Activated CD4-positive, alpha-beta T cell treated with anti-CD3 and anti-CD28 coated beads for 24 hours (primary cell): ENCODE measurements around the gene PTPN21.
A peak's percentile ranks its signal among the peaks of the same experiment; 100 is the strongest.

Source experiments
- DNase-seq, 2 donors: peaks; one replicate each; pipeline ENCODE4 v3.0.0-alpha.2; 2020; ENCODE audit warnings: low read depth in 2 of 2

The PTPN21 gene

DNA sequence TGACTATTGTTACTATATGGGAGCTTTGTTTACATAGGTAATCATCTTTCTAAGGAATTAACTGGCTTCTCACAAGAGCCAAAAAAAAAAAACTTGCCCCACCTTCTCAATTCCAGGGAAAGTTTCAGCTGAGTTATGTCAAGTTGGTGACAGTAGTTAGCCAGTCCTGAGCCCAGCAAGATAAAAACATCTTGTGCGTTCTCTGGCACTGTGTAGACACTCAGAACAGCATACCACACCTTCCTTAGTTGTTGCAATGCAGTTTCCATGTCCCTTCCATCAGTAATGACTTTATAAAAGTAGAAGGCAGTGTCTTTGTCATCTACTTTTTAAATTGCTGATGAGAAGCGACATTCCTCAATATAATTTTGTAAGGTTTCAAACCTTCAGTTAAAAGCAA lies 50.2 kb downstream of the PTPN21 start:
- DNase-seq = no peak

- DNase-seq = no peak
Observed at GRCh38 chr14:88503754-88504406, 50.9 kb downstream of the PTPN21 start.

DNA sequence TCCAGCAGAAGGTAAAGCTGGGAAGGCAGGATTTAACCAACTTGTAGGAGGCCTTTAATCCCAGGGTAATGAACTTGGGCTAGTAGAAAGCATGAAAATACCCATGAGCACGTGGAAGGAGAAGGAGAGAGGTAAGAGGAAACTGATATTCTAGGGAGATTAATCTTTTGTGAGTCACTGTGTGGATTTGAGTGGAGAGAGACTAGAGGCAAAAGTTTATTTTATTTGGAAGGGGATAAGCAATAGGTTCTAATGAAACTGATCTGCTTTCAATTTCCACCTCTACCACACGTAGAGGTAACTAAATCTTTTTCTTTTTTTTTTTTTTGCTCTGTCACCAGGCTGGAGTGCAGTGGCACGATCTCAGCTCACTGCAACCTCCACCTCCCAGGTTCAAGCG lies 52.1 kb downstream of the PTPN21 start:
- DNase-seq = no peak

- no peak for DNase-seq
Observed at GRCh38 chr14:88500611-88501010, 54.2 kb downstream of the PTPN21 start.

GRCh38 chr14:88499225-88499624 lies 55.6 kb downstream of the PTPN21 start:
- no peak for DNase-seq

DNA sequence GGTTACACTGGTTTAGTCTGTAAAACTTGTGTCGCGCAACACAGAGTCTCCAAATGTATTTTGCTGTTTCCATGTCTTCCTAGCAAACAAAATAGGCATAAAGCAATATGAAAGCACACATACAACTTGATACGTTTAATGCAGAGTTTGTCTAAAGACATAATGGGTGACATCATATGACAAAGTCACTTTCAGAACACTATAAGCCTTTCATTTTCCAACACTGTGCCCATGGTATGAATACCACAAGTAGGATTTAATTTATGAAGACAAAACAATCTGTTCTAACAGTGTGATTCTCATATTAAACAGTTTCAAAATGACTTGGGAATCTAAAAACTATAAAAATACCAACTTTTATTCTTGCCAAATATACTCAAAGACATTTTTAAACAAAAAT lies 58.4 kb downstream of the PTPN21 start:
- no peak for DNase-seq

DNA sequence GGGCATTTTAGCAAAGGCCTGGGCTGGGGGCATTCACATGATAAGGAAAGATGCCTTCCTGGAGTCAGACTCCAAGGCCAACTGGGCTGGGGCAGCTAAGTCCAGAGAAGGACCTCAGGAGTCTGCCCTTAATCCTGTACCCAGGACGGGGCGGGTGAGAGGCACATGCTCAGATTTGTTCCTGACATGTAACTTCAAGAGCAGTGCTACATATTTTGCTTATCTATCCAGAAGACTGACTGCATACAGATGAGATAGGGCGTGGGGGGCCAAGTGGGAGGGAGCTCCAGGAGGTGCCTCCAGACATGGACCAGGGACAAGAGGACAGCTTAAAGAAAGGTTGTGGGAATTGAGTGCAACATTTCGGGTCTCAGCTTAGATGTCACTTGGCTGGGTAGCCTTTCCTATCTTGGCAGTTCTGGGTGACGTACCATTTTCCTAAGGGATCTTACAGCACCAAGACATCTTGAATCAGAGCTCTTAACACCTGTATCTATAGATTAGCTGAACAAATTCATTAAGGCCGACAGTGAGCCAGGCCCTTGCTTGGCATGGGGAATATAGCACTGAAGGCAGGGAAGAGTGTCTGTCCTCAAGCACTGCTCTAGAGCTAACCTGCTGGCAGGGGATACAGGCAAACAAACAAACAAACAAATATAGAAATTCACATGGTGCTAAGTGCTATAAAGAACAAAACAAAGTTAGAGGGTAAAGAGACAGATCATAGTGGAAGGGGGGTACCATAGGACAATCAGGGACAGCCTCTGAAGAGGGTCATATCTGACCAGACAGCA lies 61.2 kb downstream of the PTPN21 start:
- no peak for DNase-seq

GRCh38 chr14:88492272-88493089 lies 62.3 kb downstream of the PTPN21 start:
- DNase-seq = peak; percentile 33 to 55

- no peak for DNase-seq
Observed at GRCh38 chr14:88490168-88490567, 64.6 kb downstream of the PTPN21 start.

DNA sequence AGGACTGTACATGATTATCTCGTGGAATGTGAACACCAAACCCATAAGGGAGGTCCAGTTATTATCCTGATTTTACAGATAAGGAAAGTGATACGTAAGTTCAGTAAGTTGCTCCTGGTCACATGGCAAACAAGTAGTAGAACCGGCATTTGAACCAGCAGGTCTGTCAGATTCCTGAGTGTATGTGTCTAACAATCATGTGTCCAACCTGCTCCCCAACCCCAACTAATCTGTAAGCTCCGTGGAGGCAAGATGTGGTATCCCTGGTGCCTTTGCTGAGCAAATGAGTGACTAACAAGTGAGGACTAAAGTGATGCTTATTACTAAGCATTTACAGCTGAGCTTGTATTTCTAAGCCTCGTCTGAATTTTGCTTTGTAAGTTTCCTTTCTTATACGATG lies 65.9 kb downstream of the PTPN21 start:
- DNase-seq = no peak

- DNase-seq = no peak
Observed at GRCh38 chr14:88488081-88488480, 66.7 kb downstream of the PTPN21 start.

- DNase-seq = no peak
Observed at GRCh38 chr14:88482524-88482923, 72.3 kb downstream of the PTPN21 start.

- DNase-seq = no peak
Observed at GRCh38 chr14:88481794-88482193, 73.0 kb downstream of the PTPN21 start.

- DNase-seq = no peak
Observed at GRCh38 chr14:88481059-88481458, 73.7 kb downstream of the PTPN21 start.

DNA sequence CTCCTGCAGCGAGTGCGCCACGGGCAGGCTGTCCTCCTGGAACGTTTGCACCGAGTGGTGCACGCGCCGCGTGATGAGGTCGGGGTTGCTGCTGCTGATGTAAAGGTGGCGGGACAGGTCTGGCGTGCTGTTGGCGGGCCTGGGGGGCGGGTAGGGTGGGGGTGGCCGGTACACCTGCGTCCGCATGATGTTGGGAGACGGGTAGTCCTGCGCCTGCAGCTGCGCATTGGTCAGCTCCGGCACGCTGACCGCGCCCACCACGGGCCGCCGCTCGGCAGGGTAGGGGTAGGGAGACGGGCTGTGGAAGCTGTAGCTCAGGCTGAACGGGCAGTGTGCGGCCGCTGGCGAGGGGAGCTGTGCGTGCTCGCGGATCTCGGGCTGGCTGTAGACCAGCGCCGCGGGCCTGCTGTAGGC lies 75.2 kb downstream of the PTPN21 start:
- no peak for DNase-seq

- DNase-seq = no peak
Observed at GRCh38 chr14:88478931-88479330, 75.9 kb downstream of the PTPN21 start.

- no peak for DNase-seq
Observed at GRCh38 chr14:88477513-88478250, 77.1 kb downstream of the PTPN21 start.

DNA sequence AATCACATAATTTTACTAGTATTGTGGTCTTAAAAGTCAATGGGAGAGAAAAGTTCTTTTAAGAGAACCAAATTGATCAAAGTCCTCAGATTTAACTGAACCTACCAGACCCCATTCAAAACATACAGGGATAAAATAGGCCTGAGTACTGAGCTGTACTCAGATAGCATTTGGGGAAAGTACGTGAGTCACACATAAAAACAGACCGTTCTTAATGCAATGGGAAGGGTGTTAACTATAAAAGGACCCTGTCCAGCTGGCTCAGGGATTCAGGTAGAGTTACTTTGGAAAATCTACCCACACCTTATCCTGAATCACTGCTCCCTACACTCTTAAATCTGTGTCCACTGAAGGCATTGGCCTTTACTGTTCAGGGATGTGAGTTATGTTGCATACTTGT lies 78.0 kb downstream of the PTPN21 start:
- DNase-seq = no peak

DNA sequence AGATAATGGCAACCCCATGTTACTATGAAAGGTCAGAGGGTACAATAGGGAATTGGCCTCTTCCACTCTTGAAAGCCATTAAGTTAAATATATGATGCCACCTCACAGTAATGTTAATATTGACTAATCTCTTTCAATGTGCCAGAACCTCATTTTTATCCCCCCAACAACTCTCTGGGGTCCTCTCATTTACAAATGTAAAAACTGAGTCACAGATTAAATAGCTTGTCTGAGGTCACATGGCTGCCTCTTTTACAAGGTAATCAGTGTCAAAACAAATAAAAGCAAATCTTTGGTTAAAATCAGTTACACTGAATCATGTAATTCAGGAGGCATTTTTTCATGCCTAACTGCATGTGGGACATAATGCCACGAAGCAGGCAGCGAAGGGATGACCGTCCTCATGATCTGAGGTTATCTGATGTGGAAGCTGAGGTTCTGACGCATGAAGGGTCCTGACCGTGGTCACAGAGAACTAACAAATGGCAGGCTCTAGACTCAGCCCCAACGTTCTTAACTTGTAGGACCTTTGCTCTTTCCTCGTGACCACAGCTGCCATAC lies 78.5 kb downstream of the PTPN21 start:
- no peak for DNase-seq

- no peak for DNase-seq
Observed at GRCh38 chr14:88473791-88474190, 81.0 kb downstream of the PTPN21 start.
